ENCODE measurements around the gene MED15. TPM values are rescaled to one million over a fixed set of nuclear protein-coding genes. Genes with fewer than 3 reads are reported as not detected.

Gene MED15
- total and polyA plus RNA-seq, 2 of the 8 experiments (the other 6 are each of a cell fraction or from before 2014, with no cell fraction given) = 28.3 to 57.1 TPM

- Histone ChIP-seq H2BK12ac (ENCODE audit: low read depth, low read length) (no peak overlapping the region), H3K4ac (replicated peaks; ENCODE audit: insufficient read length, low read depth, low read length) (no peak overlapping the region), H3K14ac (ENCODE audit: insufficient read length) (no peak overlapping the region), H3K23me2 (ENCODE audit: low read depth, low read length) (no peaks in the 10 kb centered on the region), H3K4me2 (ENCODE audit: insufficient read depth in 1 of 2, low read depth in 2 of 2, low read length in 2 of 2) (no peak overlapping the region), H3K9me3 (ENCODE audit: insufficient read depth in 2 of 2, low read depth in 1 of 2, low read length in 1 of 2) (no peaks in the 10 kb centered on the region), H3K23ac (ENCODE audit: insufficient read length) (no peak overlapping the region), H2AFZ (ENCODE audit: low read length) (no peak overlapping the region), H2BK15ac (ENCODE audit: low read length) (no peak overlapping the region), H3K27me3 (replicated peaks in 1 of 4; ENCODE audit: control insufficient read depth in 3 of 4, extremely low read depth in 1 of 4, insufficient read depth in 3 of 4, low read length in 3 of 4) (no peaks in the 10 kb centered on the region), H3K4me3 (ENCODE audit: extremely low read depth in 1 of 4, insufficient read depth in 2 of 4, low read depth in 3 of 4, low read length in 4 of 4) (no peak overlapping the region), H3K27ac (ENCODE audit: low read depth, low read length) (no peak overlapping the region), H2BK5ac (ENCODE audit: low read depth, low read length) (peak overlapping the region; percentile 24; the same call in 1 of the 2 replicates), H2AK5ac (ENCODE audit: low read depth, low read length) (no peak overlapping the region), H3K36me3 (ENCODE audit: control insufficient read depth in 2 of 4, insufficient read depth in 4 of 4, low read length in 3 of 4) (peaks cover 10 to 26% (median 20%) of the 10 kb centered on the region in 4 experiments; a peak in 7 of 8 replicates), H4K20me1 (replicated peaks in 1 of 2; ENCODE audit: control insufficient read depth in 1 of 2, insufficient read depth in 2 of 2, low read length in 2 of 2) (peaks cover 3 to 14% of the 10 kb centered on the region in 2 experiments), H3K56ac (replicated peaks; ENCODE audit: insufficient read length, low read depth, low read length) (no peak overlapping the region), H4K5ac (ENCODE audit: insufficient read length, low read depth, low read length) (no peak overlapping the region), H3K4me1 (replicated peaks in 1 of 4; ENCODE audit: control insufficient read depth in 3 of 4, insufficient read depth in 4 of 4, low read length in 3 of 4) (no peaks in the 10 kb centered on the region), H3K79me2 (ENCODE audit: control insufficient read depth in 1 of 2, insufficient read depth in 2 of 2, low read length in 2 of 2) (no peaks in the 10 kb centered on the region), H2BK120ac (replicated peaks; ENCODE audit: low read depth, low read length) (no peak overlapping the region), H3K18ac (ENCODE audit: extremely low read depth, low read length) (no peak overlapping the region), H4K8ac (ENCODE audit: extremely low read depth, insufficient read depth, low read length) (no peak overlapping the region), H3K9ac (replicated peaks in 1 of 4; ENCODE audit: extremely low read depth in 1 of 4, low read depth in 3 of 4, low read length in 3 of 4) (no peak overlapping the region), H3K79me1 (ENCODE audit: low read depth, low read length) (no peaks in the 10 kb centered on the region; the same call in 1 of the 2 replicates), H2BK20ac (ENCODE audit: low read length) (no peak overlapping the region), H4K91ac (replicated peaks; ENCODE audit: insufficient read length, low read length) (no peak overlapping the region)
- FAIRE-seq (no peak), DNase-seq (ENCODE audit: low read depth in 1 of 2, low spot score in 2 of 2) (no peak)
- TF ChIP-seq SIN3A (conservative IDR thresholded peaks at IDR 0.05 in 1 of 2, IDR thresholded peaks at IDR 0.05 in 1 of 2; ENCODE audit: low read depth in 1 of 2, low read length in 2 of 2) (no peak), NANOG (IDR thresholded peaks at IDR 0.05; ENCODE audit: insufficient read depth, low read depth, low read length, poor library complexity, severe bottlenecking) (no peak), ZNF274 (IDR thresholded peaks at IDR 0.05; ENCODE audit: borderline replicate concordance, extremely low read depth, low read length) (no peak), SIX5 (IDR thresholded peaks at IDR 0.05; ENCODE audit: low read depth, low read length) (no peak), RNF2 (IDR thresholded peaks at IDR 0.05; ENCODE audit: borderline replicate concordance, low read depth, low read length, missing control alignments, poor library complexity, severe bottlenecking) (no peak), CREB1 (IDR thresholded peaks at IDR 0.05) (no peak)
- TF ChIP-seq, protein P1, sequence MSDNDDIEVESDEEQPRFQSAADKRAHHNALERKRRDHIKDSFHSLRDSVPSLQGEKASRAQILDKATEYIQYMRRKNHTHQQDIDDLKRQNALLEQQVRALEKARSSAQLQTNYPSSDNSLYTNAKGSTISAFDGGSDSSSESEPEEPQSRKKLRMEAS (IDR thresholded peaks at IDR 0.05) = no peak
- ChIA-PET CTCF (ENCODE audit: partially characterized antibody) (interaction anchor here (0.9 to 26.7 kb wide), 11 partner anchors 11 to 395 kb away, joined by 3 to 366 read pairs (median 4); no protein-coding TSS in a partner anchor), POLR2A (ENCODE audit: partially characterized antibody) (no interaction called here)
- 95% methylated on average over 26 of the region's 33 CpGs; no CpG with 5 or more reads in 1 of the 2 experiments for WGBS, 2 experiments (ENCODE audit: extremely low coverage in 1 of 2, insufficient coverage in 1 of 2, insufficient read length in 1 of 2, insufficient replicate concordance in 2 of 2, low coverage in 1 of 2, low lambda C conversion rate in 2 of 2, missing lambda C conversion rate in 1 of 2)
Measured at GRCh38 chr22:20582520-20583361, 75.3 kb downstream of the MED15 start.

All from H1 (cell line).